PC-9 (cell line): ENCODE data around the gene CAMKMT. TPM values are rescaled to one million over a fixed set of nuclear protein-coding genes. Genes with fewer than 3 reads are reported as not detected.

Experiments
- BruUV-seq: library from RNA; stranded (reverse); fragments of 400-500 nt; replicated peaks from 2 replicates; lab custom pipeline; 2021; lab: Mats Ljungman, UMichigan
- CTCF ChIA-PET: fragments of 300-600 bp; sonication (Branson Sonifier 250); formaldehyde crosslinking; loops from one replicate; lab custom pipeline; 2022; ENCODE audit warnings: antibody characterized with exemption; lab: Charles Lee
- POLR2A ChIA-PET: fragments of 300-600 bp; sonication (Branson Sonifier 250); formaldehyde crosslinking; loops from one replicate; lab custom pipeline; 2022; ENCODE audit warnings: antibody characterized with exemption; ENCODE audit not compliant: unreplicated experiment; lab: Charles Lee
- DNase-seq, 2 experiments: peaks; one replicate each; pipeline versions ENCODE4 v3.0.0 to v3.0.0-alpha.2; 2015 to 2022; ENCODE audit warnings: mixed read lengths in 1 of 2
- H2AFZ ChIP-seq: fragments of 200-600 bp; sonication (generic); 2 replicates; pipeline ENCODE4 v1.8.1; 2017; ENCODE audit warnings: antibody characterized with exemption
- H3F3A ChIP-seq: fragments of 200-600 bp; sonication (generic); 2 replicates; pipeline ENCODE4 v1.8.1; 2017; ENCODE audit warnings: antibody characterized with exemption, mild to moderate bottlenecking, low read depth; ENCODE audit not compliant: insufficient read depth
- H3K27ac ChIP-seq: fragments of 200-600 bp; sonication (generic); 2 replicates; pipeline ENCODE4 v1.6.1; 2016; ENCODE audit warnings: mixed run types
- H3K27me3 ChIP-seq: fragments of 200-600 bp; sonication (generic); 2 replicates; pipeline ENCODE4 v1.6.1; 2016; ENCODE audit warnings: low read depth, mixed run types; ENCODE audit not compliant: insufficient read depth
- H3K36me3 ChIP-seq: fragments of 200-600 bp; sonication (generic); 2 replicates; pipeline ENCODE4 v1.6.1; 2016; ENCODE audit warnings: low read depth, mixed run types
- H3K4me1 ChIP-seq: fragments of 200-600 bp; sonication (generic); replicated peaks from 2 replicates; pipeline ENCODE4 v1.6.1; 2016; ENCODE audit warnings: mixed run types; ENCODE audit not compliant: insufficient read depth
- H3K4me2 ChIP-seq: fragments of 200-600 bp; sonication (generic); 2 replicates; pipeline ENCODE4 v1.6.1; 2017; ENCODE audit warnings: mixed run types
- H3K4me3 ChIP-seq: fragments of 200-600 bp; sonication (generic); 2 replicates; pipeline ENCODE4 v1.6.1; 2016; ENCODE audit warnings: mixed run types
- H3K79me2 ChIP-seq: fragments of 200-600 bp; sonication (generic); 2 replicates; pipeline ENCODE4 v1.6.1; 2017; ENCODE audit warnings: low read depth, mixed run types
- H3K9me2 ChIP-seq: fragments of 200-600 bp; sonication (generic); 2 replicates; pipeline ENCODE4 v1.8.1; 2017; ENCODE audit warnings: mild to moderate bottlenecking; ENCODE audit not compliant: insufficient read depth
- H3K9me3 ChIP-seq: fragments of 200-600 bp; sonication (generic); 2 replicates; pipeline ENCODE4 v1.8.1; 2016; ENCODE audit warnings: low read depth; ENCODE audit not compliant: insufficient read depth
- H4K20me1 ChIP-seq: fragments of 200-600 bp; sonication (generic); 2 replicates; pipeline ENCODE4 v1.8.1; 2017; ENCODE audit not compliant: insufficient read depth
- CTCF ChIP-seq: fragments of 200-600 bp; sonication (generic); conservative IDR thresholded peaks from 2 replicates; pipeline ENCODE4 v1.6.1; 2017; ENCODE audit warnings: mixed run types, antibody characterized with exemption, mild to moderate bottlenecking, moderate library complexity
- EZH2 ChIP-seq: fragments of 200-600 bp; sonication (generic); IDR thresholded peaks from 2 replicates; pipeline ENCODE4 v1.8.0; 2017; ENCODE audit warnings: antibody characterized with exemption, low read depth
- intact Hi-C: fragments of 100-400 bp; cut with micrococcal nuclease; formaldehyde crosslinking; loops from one replicate; pipeline ENCODE4 v1.10.0; 2022; ENCODE audit not compliant: unreplicated experiment
- total RNA-seq: library from RNA; stranded (reverse); gene quantifications from 2 replicates; pipeline ENCODE4 v1.2.3, GENCODE V29; 2021

CAMKMT gene
- total RNA-seq, 1 experiment from 2014 or later: 17.9 TPM

DNA sequence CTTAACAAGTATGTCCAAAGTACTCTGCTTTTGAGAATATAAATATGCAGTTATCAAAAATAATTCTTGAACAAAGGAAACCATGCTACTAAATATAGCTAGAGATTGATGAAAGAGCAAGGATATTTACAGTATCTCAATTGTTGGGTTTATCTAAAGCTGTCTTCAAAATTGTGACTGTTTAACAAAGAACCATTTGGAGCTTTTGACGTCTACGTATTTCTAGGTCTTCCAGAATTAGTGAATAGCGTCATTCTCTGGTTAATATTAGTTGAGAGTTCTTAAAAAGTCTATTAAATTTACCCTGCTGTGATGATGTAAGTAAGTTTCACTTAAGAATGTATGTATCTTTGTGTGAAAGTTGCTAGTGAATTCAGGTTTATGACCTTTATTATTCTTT is 356.7 kb downstream of the CAMKMT start:
- BruUV-seq: no TSS peak
- Histone ChIP-seq H2AFZ (no peak overlapping the region), H3K4me1 (no peaks in the 10 kb centered on the region), H3K4me2 (no peak overlapping the region), H3K79me2 (no peaks in the 10 kb centered on the region), H3F3A (no peaks in the 10 kb centered on the region), H3K27me3 (no peaks in the 10 kb centered on the region), H3K9me2 (no peaks in the 10 kb centered on the region), H3K4me3 (no peak overlapping the region), H3K27ac (no peak overlapping the region), H3K36me3 (no peaks in the 10 kb centered on the region), H3K9me3 (no peaks in the 10 kb centered on the region), H4K20me1 (no peaks in the 10 kb centered on the region)
- no peak for DNase-seq
- CTCF ChIA-PET: interaction anchor here (1.4 kb wide), 1 partner anchor 239 kb away, joined by 5 read pairs; no protein-coding TSS in a partner anchor
- TF ChIP-seq EZH2: no peak
- TF ChIP-seq CTCF: no peak
- POLR2A ChIA-PET: no interaction called here
- intact Hi-C loops: loop anchor here (10.0 kb wide), 2 partner anchors 324 to 674 kb away; no protein-coding TSS in a partner anchor

DNA sequence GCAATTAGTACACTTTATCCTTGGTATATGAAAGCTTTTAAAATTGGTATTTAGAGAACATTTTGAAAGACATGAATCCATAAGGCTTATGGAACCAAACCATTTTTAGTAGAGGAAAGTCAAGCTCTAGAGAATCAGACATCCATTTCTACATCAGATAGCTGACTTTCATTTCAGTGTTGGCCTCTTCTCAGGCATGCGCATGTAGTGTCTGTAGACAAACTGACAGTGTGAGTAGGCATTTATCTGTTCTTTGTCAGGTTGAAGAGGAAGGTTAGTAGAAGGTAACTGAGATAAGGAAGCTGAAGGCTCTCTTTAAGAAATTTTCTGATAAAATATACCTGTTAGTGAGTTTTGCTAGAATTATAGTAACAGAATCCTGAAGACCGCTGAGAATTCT is 357.8 kb downstream of the CAMKMT start:
- CTCF ChIA-PET: no interaction called here
- Histone ChIP-seq H3K36me3 (no peaks in the 10 kb centered on the region), H3K27me3 (no peaks in the 10 kb centered on the region), H3K79me2 (no peaks in the 10 kb centered on the region), H3K4me3 (no peak overlapping the region), H3K4me1 (no peaks in the 10 kb centered on the region), H3K4me2 (no peak overlapping the region), H4K20me1 (no peaks in the 10 kb centered on the region), H3F3A (no peaks in the 10 kb centered on the region), H3K27ac (no peak overlapping the region), H3K9me2 (no peaks in the 10 kb centered on the region), H3K9me3 (no peaks in the 10 kb centered on the region), H2AFZ (no peak overlapping the region)
- intact Hi-C loops: loop anchor here (10.0 kb wide), 2 partner anchors 325 to 675 kb away; no protein-coding TSS in a partner anchor
- no peak for DNase-seq
- BruUV-seq: no TSS peak
- POLR2A ChIA-PET: interaction anchor here (0.6 kb wide), 1 partner anchor 158 kb away, joined by 12 read pairs; no protein-coding TSS in a partner anchor
- no peak for TF ChIP-seq CTCF
- TF ChIP-seq EZH2: no peak

GRCh38 chr2:44722026-44722625 is 360.4 kb downstream of the CAMKMT start:
- POLR2A ChIA-PET: no interaction called here
- Histone ChIP-seq H2AFZ (no peak overlapping the region), H4K20me1 (no peaks in the 10 kb centered on the region), H3K27me3 (no peaks in the 10 kb centered on the region), H3K4me1 (no peaks in the 10 kb centered on the region), H3K79me2 (no peaks in the 10 kb centered on the region), H3K9me3 (no peaks in the 10 kb centered on the region), H3K9me2 (no peaks in the 10 kb centered on the region), H3K27ac (no peak overlapping the region), H3K36me3 (no peaks in the 10 kb centered on the region), H3K4me2 (no peak overlapping the region), H3K4me3 (no peak overlapping the region), H3F3A (no peaks in the 10 kb centered on the region)
- no TSS peak for BruUV-seq
- DNase-seq: no peak
- CTCF ChIA-PET: no interaction called here
- TF ChIP-seq EZH2 (no peak), CTCF (no peak)
- intact Hi-C loops: no loop called here
